ENCODE results near the gene KLHL12. TPM values are rescaled to one million over a fixed set of nuclear protein-coding genes. Genes with fewer than 3 reads are reported as not detected.

Gene KLHL12
- polyA plus RNA-seq, 1 experiment, result 54.2 TPM

DNA sequence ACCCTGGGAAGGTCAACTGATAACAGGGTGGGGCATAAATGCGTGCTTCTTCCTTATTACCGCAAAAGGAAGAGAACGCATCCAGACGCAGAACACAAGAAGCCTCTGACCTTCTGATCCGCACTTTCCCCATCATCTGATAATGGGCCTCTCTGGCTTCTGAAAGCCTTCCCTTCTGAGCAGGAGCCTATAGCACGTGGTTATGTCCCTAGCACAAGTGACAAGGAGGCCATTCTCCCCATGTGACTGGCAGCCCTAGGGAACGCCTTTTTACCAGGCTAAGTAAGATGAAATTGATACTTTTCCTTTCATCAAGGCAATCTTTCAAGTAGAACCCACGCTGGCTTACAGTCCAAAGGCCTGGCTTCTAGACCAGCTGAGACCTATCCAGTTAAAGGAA, 72.2 kb downstream of the KLHL12 start:
- ChIA-PET POLR2A (no interaction called here), CTCF (no interaction called here)
- TF ChIP-seq, protein P1, sequence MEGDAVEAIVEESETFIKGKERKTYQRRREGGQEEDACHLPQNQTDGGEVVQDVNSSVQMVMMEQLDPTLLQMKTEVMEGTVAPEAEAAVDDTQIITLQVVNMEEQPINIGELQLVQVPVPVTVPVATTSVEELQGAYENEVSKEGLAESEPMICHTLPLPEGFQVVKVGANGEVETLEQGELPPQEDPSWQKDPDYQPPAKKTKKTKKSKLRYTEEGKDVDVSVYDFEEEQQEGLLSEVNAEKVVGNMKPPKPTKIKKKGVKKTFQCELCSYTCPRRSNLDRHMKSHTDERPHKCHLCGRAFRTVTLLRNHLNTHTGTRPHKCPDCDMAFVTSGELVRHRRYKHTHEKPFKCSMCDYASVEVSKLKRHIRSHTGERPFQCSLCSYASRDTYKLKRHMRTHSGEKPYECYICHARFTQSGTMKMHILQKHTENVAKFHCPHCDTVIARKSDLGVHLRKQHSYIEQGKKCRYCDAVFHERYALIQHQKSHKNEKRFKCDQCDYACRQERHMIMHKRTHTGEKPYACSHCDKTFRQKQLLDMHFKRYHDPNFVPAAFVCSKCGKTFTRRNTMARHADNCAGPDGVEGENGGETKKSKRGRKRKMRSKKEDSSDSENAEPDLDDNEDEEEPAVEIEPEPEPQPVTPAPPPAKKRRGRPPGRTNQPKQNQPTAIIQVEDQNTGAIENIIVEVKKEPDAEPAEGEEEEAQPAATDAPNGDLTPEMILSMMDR (IDR thresholded peaks at IDR 0.05; ENCODE audit: low read depth, low read length), result no peak
- no peak overlapping the region for H3K27ac ChIP-seq (ENCODE audit: low read depth, low read length)
- no peak for DNase-seq (ENCODE audit: low read depth, low spot score)
- no peaks in the 10 kb centered on the region for H3K27me3 ChIP-seq (ENCODE audit: control insufficient read depth, insufficient read depth, low read length)
- no peaks in the 10 kb centered on the region for H3K9me3 ChIP-seq (ENCODE audit: control insufficient read depth, insufficient read depth, low read length)
- H3K4me3 ChIP-seq (ENCODE audit: low read depth, low read length), result no peak overlapping the region

DNA sequence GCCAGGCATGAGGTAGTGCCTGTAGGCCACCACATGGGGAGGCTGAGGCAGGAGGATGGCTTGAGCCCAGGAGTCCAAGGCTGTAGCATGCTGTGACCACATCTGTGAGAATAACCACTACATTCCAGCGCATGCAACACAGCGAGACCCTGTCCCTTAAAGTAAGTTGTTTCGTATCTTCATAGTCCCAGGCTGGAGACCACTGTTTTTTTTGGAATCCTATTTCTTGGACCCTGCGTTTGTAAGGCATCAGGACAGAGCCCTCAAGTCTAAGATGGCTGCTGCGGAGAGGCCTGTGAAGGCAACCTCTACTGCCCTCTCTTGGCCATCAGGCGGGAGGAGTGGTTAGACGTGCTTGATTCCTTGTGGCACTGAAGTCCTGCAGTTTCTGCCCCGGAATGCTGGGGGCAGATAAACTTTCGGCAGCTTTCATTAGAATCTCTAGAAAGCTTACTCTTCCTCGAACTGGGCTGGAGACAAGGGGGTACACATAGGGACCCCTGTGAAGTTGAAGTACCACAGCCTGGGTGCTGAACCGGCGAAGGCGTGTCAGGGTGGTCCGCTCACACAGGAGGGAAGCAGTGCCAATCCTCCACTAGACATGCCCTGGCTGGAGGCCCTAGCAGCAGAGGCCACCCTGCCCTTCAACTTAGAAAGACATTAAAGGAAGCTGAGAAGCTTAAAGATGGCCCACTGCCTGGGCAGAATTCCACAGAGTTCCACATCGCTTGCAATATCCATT, 74.7 kb downstream of the KLHL12 start:
- peak; percentile 18 for DNase-seq (ENCODE audit: low read depth, low spot score)

DNA sequence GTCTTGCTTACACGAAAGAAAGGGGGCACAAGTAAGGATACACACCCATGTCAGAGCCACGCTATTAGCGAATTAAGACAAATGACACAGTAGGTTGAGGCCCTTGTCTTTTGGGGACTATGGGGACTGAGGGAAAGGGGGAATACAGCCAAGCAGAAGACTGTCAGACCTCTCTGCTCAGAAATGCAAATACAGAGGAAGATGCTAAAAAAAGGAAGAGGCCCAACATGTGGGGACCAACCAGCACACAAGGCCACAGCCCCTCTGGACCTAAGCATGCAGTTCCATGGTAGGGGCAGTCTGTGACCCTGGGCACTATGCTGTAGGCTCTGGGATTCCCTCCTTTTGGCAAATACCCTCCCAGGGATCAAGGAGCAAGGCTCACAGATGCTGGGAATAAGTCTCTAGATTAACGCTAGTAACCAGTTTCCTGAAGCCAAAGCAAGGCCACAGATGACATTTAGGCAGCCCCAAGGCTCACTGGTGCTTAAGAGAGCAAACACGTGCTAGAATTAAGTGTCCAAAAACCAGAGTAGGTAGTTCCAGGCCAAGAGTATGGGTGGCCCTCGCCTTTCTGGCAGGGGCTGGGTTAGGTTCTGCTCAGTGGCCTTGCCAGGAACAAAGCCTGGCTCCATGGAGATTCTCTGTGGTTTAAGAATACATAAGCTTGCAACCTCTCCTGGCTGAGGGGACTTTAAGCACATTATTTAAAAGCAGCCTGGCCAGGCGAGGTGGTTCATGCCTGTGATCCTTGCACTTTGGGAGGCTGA, 76.3 kb downstream of the KLHL12 start:
- H3K9me3 ChIP-seq (ENCODE audit: control insufficient read depth, insufficient read depth, low read length), result no peaks in the 10 kb centered on the region
- TF ChIP-seq, protein P1 (IDR thresholded peaks at IDR 0.05; ENCODE audit: low read depth, low read length), result no peak
- H3K4me3 ChIP-seq (ENCODE audit: low read depth, low read length), result no peak overlapping the region
- no peak overlapping the region for H3K27ac ChIP-seq (ENCODE audit: low read depth, low read length)
- peaks cover 2% of the 10 kb centered on the region for H3K27me3 ChIP-seq (ENCODE audit: control insufficient read depth, insufficient read depth, low read length)
- DNase-seq (ENCODE audit: low read depth, low spot score), result no peak
- ChIA-PET CTCF (interaction anchor here (0.6 kb wide), 1 partner anchor 11 kb away, joined by 4 read pairs; no protein-coding TSS in a partner anchor), POLR2A (no interaction called here)

More for the DNA sequence above, 74.7 kb downstream of the KLHL12 start:
- H3K27me3 ChIP-seq (ENCODE audit: control insufficient read depth, insufficient read depth, low read length), result no peaks in the 10 kb centered on the region
- no peak overlapping the region for H3K4me3 ChIP-seq (ENCODE audit: low read depth, low read length)
- POLR2A ChIA-PET, result no interaction called here
- no peaks in the 10 kb centered on the region for H3K9me3 ChIP-seq (ENCODE audit: control insufficient read depth, insufficient read depth, low read length)
- H3K27ac ChIP-seq (ENCODE audit: low read depth, low read length), result no peak overlapping the region
- TF ChIP-seq, protein P1 (IDR thresholded peaks at IDR 0.05; ENCODE audit: low read depth, low read length), result peak; percentile 62
- CTCF ChIA-PET, result interaction anchor here (0.6 to 1.2 kb wide), 6 partner anchors 10 to 1023 kb away, joined by 3 to 5 read pairs (median 3); partner anchors contain the start of gene IPO9

DNA sequence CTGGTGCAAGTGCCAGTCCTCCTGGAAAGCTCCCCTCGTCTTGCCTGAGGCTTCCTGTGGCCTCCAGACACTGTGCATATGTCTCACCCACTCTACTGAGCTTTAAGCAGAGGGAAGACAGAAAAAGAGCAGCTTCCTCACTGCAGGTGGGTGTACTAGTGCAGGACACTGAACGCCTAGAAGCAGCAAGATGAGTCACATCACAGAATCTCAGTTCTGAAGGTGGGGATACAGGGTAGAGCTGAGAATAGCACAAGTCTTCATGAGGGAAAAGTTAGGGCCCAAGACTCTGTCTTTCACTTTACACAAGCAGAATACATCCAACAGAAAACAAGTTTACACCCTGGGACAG, 78.9 kb downstream of the KLHL12 start:
- CTCF ChIA-PET, result no interaction called here
- POLR2A ChIA-PET, result interaction anchor here (0.9 kb wide), 1 partner anchor 37 kb away, joined by 3 read pairs; the partner anchor contains the start of gene PCAT6
- DNase-seq (ENCODE audit: low read depth, low spot score), result no peak
- TF ChIP-seq, protein P1 (IDR thresholded peaks at IDR 0.05; ENCODE audit: low read depth, low read length), result no peak
- H3K27me3 ChIP-seq (ENCODE audit: control insufficient read depth, insufficient read depth, low read length), result peaks cover 2% of the 10 kb centered on the region
- H3K9me3 ChIP-seq (ENCODE audit: control insufficient read depth, insufficient read depth, low read length), result no peaks in the 10 kb centered on the region
- H3K27ac ChIP-seq (ENCODE audit: low read depth, low read length), result no peak overlapping the region
- H3K4me3 ChIP-seq (ENCODE audit: low read depth, low read length), result no peak overlapping the region

DNA sequence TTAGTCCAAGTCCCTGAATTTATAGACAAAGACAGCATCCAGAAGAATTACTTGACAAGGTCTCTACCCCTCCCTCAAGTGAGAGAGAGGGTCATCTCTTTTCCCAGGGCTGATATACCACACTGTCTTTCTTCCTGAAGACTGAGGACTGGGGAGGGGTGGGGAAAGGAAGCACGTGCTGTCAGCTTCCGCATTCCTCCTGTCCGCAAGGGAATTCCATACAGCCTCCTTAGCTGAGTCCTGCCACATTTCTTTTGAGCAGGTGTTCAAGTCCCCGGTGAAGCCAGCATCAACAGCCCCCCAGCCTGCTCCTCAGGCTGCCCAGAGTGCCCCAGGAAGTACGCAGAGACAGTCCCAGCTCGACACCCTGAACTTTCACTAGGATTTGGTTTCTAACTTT, 82.1 kb downstream of the KLHL12 start:
- Histone ChIP-seq H3K27me3 (ENCODE audit: control insufficient read depth, insufficient read depth, low read length) (peaks cover 4% of the 10 kb centered on the region), H3K4me3 (ENCODE audit: low read depth, low read length) (no peak overlapping the region), H3K27ac (ENCODE audit: low read depth, low read length) (no peak overlapping the region), H3K9me3 (ENCODE audit: control insufficient read depth, insufficient read depth, low read length) (no peaks in the 10 kb centered on the region)
- TF ChIP-seq, protein P1 (IDR thresholded peaks at IDR 0.05; ENCODE audit: low read depth, low read length), result no peak
- ChIA-PET POLR2A (no interaction called here), CTCF (no interaction called here)
- DNase-seq (ENCODE audit: low read depth, low spot score), result no peak
